ENCODE data around the gene TNFRSF19.

Gene TNFRSF19

DNA sequence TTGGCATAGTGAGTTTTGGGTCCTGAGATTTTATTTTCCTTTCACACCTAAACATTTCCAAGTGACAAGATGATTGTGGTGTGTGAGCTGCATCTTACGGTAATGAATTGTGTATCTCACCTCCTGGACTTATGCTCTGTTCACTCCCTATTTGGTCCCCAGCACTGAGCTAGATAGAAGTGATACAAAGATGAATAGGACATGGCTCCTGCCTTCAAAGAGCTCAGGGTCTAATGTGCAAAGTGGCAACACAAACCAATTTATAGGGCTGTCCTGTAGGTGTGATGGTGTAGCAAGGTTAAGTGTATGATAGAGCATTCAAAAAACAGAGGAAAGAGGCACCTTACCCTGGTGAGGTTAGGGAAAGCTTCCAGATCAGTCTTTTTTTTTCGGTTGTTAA is 17.6 kb upstream of the TNFRSF19 start:
- H3K4me1 Mint-ChIP-seq, result peaks cover 16% of the 10 kb centered on the region
- DNase-seq, result no peak

DNA sequence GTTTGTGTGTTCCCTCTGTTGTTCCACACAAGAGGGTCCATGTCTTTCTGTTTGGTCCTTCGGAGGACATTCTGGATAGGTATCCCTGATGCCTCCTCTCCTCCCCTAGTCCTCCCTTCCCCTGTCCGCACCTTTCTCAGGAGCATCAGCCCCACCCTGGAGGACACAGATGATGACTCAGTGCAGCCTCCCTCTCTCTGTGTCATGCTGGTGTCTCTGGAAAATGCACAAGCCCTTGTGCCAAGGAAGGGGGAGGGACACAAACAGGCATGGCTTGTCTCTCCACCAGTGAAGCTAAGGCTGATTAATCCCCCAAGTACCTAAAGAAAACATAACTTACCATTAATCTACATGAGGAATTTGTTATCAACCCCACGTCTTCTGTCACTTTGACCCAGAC is 16.2 kb upstream of the TNFRSF19 start:
- Mint-ChIP-seq H3K27ac (no peak overlapping the region), H3K9me3 (peaks cover 4% of the 10 kb centered on the region), H3K4me3 (no peak overlapping the region), H3K36me3 (ENCODE audit: low read depth) (no peaks in the 10 kb centered on the region), H3K4me1 (peaks cover 15% of the 10 kb centered on the region), H3K27me3 (ENCODE audit: low read depth, poor library complexity) (no peaks in the 10 kb centered on the region)
- DNase-seq, result no peak
- TF ChIP-seq, protein P1, sequence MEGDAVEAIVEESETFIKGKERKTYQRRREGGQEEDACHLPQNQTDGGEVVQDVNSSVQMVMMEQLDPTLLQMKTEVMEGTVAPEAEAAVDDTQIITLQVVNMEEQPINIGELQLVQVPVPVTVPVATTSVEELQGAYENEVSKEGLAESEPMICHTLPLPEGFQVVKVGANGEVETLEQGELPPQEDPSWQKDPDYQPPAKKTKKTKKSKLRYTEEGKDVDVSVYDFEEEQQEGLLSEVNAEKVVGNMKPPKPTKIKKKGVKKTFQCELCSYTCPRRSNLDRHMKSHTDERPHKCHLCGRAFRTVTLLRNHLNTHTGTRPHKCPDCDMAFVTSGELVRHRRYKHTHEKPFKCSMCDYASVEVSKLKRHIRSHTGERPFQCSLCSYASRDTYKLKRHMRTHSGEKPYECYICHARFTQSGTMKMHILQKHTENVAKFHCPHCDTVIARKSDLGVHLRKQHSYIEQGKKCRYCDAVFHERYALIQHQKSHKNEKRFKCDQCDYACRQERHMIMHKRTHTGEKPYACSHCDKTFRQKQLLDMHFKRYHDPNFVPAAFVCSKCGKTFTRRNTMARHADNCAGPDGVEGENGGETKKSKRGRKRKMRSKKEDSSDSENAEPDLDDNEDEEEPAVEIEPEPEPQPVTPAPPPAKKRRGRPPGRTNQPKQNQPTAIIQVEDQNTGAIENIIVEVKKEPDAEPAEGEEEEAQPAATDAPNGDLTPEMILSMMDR (IDR thresholded peaks at IDR 0.05), result no peak

More for the DNA sequence above, 17.6 kb upstream of the TNFRSF19 start:
- no peak overlapping the region for H3K4me3 Mint-ChIP-seq
- H3K9me3 Mint-ChIP-seq, result peaks cover 7% of the 10 kb centered on the region
- no peaks in the 10 kb centered on the region for H3K36me3 Mint-ChIP-seq (ENCODE audit: low read depth)
- peak overlapping the region; percentile 4 for H3K27ac Mint-ChIP-seq
- no peaks in the 10 kb centered on the region for H3K27me3 Mint-ChIP-seq (ENCODE audit: low read depth, poor library complexity)
- TF ChIP-seq, protein P1 (IDR thresholded peaks at IDR 0.05), result no peak

DNA sequence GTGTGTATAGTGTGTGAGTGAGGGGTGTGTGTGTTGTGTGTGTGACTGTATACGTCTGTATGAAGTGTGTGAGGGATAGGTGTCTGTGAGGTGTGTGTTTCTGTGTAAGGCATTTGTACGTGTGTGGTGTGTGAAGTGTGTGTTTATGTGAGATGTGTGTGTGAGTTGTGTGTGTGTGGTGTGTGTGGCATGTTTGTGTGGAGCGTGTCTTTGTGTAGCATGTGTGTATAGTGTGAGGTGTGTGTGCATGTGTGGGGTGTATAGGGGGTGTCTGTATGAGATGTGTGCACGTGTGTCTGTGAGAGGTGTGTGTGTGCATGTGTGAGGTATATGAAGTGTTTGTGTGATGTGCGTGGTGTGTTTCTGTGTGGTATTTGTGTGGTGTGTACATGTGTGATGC is 13.2 kb upstream of the TNFRSF19 start:
- no peak for DNase-seq

DNA sequence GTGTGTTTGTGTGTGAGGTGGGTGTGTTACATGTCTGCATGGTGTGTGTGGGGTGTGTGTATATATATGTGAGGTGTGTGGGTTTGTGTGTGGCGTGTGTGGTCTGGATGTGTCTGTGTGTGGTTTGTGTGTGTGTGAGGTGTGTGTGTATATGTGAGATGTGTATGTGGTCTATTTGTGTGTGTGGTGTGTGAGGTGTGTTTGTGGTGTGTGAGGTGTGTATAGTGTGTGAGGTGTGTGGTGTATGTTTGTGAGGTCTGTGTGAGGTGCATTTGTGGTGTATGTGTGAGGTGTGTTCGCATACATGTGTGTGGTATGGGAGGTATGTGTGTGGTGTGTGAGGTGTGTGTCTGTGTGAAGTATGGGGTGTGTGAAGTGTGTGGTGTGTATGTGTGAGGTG is 12.5 kb upstream of the TNFRSF19 start:
- no peak overlapping the region for H3K4me3 Mint-ChIP-seq
- no peaks in the 10 kb centered on the region for H3K27me3 Mint-ChIP-seq (ENCODE audit: low read depth, poor library complexity)
- H3K4me1 Mint-ChIP-seq, result peaks cover 16% of the 10 kb centered on the region
- DNase-seq, result no peak
- no peaks in the 10 kb centered on the region for H3K9me3 Mint-ChIP-seq
- TF ChIP-seq, protein P1 (IDR thresholded peaks at IDR 0.05), result no peak
- H3K36me3 Mint-ChIP-seq (ENCODE audit: low read depth), result no peaks in the 10 kb centered on the region
- no peak overlapping the region for H3K27ac Mint-ChIP-seq

More for the DNA sequence above, 13.2 kb upstream of the TNFRSF19 start:
- no peak overlapping the region for H3K27ac Mint-ChIP-seq
- no peak overlapping the region for H3K4me3 Mint-ChIP-seq
- H3K9me3 Mint-ChIP-seq, result no peaks in the 10 kb centered on the region
- H3K36me3 Mint-ChIP-seq (ENCODE audit: low read depth), result no peaks in the 10 kb centered on the region
- no peaks in the 10 kb centered on the region for H3K27me3 Mint-ChIP-seq (ENCODE audit: low read depth, poor library complexity)
- TF ChIP-seq, protein P1 (IDR thresholded peaks at IDR 0.05), result no peak
- peaks cover 19% of the 10 kb centered on the region for H3K4me1 Mint-ChIP-seq

DNA sequence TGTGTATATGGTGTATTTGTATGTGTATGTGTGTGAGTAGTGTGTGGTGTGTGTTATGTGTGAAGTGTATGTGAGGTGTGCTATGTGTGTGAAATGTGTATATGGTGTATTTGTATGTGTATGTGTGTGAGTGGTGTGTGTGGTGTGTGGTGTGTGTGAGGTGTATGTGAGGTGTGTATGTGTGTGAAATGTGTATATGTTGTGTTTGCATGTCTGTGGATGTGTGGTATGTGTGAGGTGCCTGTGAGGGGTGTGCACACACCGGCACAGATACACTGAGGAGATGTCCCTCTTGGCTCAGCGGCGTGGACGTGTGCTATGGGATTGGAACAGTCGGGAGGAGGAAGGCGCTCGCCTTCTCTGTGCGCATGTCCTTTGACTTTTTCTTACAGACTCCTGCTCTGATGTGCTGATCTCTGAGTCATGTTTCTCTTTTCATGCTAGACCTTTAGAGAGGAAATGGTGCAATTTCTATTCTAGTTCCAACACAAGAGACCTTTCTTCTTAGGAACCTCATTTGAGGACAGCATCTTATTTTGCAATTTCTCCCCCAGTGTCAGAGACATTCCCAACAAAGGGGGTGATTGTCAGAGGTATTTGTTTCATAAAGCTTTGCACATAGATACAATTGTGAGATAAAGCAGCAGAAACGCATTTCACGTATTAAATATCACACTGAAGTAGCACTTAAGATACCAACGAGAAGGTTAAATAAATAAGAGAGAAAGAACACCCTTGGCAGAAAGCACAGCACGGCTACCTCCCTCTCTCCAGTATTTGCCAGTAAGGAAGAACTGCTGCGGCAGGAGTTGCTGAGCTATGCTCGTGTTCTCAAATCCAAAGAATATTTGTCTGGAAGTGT is 11.3 kb upstream of the TNFRSF19 start:
- TF ChIP-seq, protein P1 (IDR thresholded peaks at IDR 0.05), result no peak
- H3K9me3 Mint-ChIP-seq, result no peaks in the 10 kb centered on the region
- H3K4me1 Mint-ChIP-seq, result peaks cover 16% of the 10 kb centered on the region
- no peaks in the 10 kb centered on the region for H3K27me3 Mint-ChIP-seq (ENCODE audit: low read depth, poor library complexity)
- no peak for DNase-seq
- no peaks in the 10 kb centered on the region for H3K36me3 Mint-ChIP-seq (ENCODE audit: low read depth)
- no peak overlapping the region for H3K4me3 Mint-ChIP-seq
- no peak overlapping the region for H3K27ac Mint-ChIP-seq

All from nephron progenitor cell (in vitro differentiated cells).